Measurements from ENCODE around the gene WDR45B. TPM values are rescaled to one million over a fixed set of nuclear protein-coding genes. Genes with fewer than 3 reads are reported as not detected.
"Not testable (repeated sequence)": the region's sequence is repeated elsewhere in the genome, so short reads cannot be mapped to it uniquely, and the experiment has no call there.

Gene WDR45B
- total RNA-seq, 1 experiment from 2014 or later = 78.4 TPM

DNA sequence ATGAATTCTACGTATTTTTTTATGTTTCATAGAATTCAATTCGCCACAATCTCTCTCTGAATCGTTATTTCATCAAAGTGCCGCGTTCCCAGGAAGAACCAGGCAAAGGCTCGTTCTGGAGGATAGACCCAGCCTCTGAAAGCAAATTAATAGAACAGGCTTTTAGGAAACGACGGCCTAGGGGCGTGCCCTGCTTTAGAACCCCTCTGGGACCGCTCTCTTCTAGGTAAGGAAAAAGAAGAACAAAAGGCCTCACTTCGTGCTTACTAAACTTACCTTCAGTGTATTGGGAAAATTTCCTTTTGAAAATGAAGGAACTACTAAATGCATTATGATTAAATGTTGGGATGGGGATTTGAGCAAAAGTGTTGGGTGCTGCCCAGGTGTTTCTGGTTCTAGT, 65.5 kb downstream of the WDR45B start:
- in situ Hi-C loops (cut with HindIII; ENCODE audit: low pct_unique_long_range_greater_than_20kb, low sequenced_read_pairs) = no loop called here
- DNase-seq (ENCODE audit: low read depth, low spot score) = no peak

DNA sequence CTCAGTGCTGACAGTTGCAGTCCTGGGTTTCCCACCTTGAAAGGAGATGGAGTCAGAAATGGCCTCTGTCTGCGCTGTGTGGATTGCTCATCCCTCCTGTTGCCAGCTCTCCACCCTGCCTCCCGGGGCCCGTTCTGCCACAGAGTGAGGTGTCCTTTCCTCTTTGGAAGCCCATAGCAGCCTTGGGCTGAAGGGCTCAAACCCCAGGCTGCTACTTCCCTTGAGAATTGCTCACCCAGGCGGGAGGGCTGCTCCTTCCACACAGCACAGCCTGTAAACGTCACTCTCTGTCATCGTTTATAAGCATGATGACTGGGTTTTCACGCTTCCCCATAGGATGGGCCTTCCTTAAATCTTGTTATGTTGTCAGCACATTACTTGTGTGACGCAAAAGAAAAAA, 66.0 kb downstream of the WDR45B start:
- DNase-seq (ENCODE audit: low read depth, low spot score) = no peak
- in situ Hi-C loops (cut with HindIII; ENCODE audit: low pct_unique_long_range_greater_than_20kb, low sequenced_read_pairs) = no loop called here

DNA sequence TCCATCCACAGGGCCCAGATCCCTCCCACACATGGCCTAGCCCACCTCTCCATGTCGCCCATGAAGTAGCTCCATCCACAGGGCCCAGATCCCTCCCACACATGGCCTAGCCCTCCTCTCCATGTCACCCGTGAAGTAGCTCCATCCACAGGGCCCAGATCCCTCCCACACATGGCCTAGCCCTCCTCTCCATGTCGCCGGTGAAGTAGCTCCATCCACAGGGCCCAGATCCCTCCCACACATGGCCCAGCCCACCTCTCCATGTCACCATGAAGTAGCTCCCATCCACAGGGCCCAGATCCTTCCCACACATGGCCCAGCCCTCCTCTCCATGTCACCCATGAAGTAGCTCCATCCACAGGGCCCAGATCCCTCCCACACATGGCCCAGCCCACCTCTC, 68.3 kb downstream of the WDR45B start:
- in situ Hi-C loops (cut with HindIII; ENCODE audit: low pct_unique_long_range_greater_than_20kb, low sequenced_read_pairs); DNase-seq (ENCODE audit: low read depth, low spot score): not testable (repeated sequence)

DNA sequence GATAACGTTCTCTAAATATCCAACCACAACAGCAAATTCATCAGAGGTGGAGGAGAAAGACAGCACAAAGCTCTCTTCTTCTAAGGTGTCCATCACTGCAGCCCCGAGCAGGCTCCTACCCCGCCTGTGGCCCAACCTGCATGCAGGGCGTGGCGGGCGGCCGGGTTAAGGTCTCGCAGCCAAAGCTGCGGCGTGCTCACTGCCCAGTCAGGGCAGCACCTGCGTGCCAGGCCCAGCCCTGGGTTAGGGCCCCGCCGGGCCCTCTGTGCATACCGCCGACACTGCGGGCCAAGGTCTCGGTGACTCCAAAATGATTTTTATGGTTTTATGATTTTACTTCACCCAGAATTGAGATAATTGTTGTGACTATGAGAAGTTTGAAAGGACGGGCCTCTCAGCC, 70.9 kb downstream of the WDR45B start:
- DNase-seq (ENCODE audit: low read depth, low spot score) = no peak
- in situ Hi-C loops (cut with HindIII; ENCODE audit: low pct_unique_long_range_greater_than_20kb, low sequenced_read_pairs) = no loop called here

DNA sequence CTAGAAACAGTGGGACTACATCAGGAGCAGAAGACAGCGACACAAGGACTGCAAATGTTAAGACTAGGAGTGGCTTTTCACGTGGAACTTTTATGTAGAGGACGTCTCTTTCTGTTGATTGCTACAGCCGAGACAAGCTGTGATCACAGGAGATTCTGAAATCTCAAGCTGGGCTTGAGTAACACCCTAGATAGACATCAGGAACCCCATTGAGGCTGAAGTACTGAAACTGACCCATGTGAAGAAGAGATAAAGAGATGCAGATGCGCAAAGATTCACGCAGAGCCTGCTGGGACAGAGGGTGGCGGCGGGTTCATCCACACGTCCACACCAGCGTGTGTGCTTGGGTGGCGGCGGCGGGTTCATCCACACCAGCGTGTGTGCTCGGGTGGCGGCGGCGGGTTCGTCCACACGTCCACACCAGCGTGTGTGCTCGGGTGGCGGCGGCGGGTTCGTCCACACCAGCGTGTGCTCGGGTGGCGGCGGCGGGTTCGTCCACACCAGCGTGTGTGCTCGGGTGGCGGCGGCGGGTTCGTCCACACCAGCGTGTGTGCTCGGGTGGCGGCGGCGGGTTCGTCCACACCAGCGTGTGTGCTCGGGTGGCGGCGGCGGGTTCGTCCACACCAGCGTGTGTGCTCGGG, 72.5 kb downstream of the WDR45B start:
- in situ Hi-C loops (cut with HindIII; ENCODE audit: low pct_unique_long_range_greater_than_20kb, low sequenced_read_pairs); DNase-seq (ENCODE audit: low read depth, low spot score): not testable (repeated sequence)

DNA sequence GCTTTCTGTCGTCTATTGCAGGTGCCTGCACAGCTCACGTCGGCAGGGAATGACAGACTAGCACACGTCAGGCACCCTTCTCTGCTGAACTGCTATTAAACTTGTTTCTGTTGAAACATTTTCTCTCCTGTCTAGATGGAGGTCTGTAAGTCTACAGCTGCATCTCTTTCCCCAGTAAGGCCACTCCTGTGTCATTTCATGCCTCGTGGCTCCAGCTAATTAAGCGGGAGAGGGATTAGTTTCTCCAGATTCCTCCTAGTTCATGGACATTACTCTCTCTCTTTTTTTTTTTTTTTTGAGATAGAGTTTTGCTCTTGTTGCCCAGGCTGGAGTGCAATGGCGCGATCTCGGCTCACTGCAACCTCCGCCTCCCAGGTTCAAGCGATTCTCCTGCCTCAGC, 74.2 kb downstream of the WDR45B start:
- in situ Hi-C loops (cut with HindIII; ENCODE audit: low pct_unique_long_range_greater_than_20kb, low sequenced_read_pairs) = no loop called here

DNA sequence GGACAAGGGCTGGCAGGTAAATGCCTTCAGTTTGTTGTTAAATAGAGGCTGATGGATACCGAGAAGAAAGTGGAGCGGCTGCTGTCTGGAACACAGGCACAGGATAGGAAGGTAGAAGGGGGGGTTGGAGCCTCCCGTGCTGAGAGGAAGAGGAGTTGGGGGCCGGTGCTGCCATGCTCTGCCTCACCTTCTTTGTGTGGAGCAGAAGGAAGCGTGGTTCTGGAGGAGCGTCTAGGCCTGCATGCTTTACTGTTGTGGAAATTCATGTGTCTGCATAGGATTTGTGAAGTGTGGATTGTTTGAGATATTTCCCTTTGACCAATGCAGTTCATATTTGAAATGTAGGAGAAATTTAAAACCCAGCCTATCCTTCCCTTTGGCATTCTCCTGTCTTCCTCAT, 76.4 kb downstream of the WDR45B start:
- in situ Hi-C loops (cut with HindIII; ENCODE audit: low pct_unique_long_range_greater_than_20kb, low sequenced_read_pairs) = no loop called here
- DNase-seq (ENCODE audit: low read depth, low spot score) = no peak

More for the DNA sequence above, 74.2 kb downstream of the WDR45B start:
- DNase-seq (ENCODE audit: low read depth, low spot score) = no peak

DNA sequence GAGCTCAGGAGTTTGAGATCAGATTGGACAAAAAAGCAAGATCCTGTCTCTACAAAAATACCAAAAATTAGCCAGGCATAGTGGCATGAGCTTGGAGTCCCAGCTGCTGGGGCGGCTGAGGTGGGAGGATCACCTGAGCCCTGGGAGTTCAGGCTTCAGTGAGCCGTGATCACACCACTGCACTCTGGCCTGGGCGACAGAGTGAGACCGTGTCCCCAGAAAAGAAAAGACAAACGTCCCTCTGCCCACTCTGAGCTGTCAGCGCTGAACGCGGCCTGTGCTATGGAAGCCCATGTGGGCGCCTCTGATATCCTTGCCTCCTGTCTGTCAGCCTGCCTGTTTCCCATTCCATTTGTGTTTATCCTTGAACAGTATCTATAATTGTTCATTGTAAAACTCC, 78.0 kb downstream of the WDR45B start:
- in situ Hi-C loops (cut with HindIII; ENCODE audit: low pct_unique_long_range_greater_than_20kb, low sequenced_read_pairs) = no loop called here
- no peak for DNase-seq (ENCODE audit: low read depth, low spot score)

DNA sequence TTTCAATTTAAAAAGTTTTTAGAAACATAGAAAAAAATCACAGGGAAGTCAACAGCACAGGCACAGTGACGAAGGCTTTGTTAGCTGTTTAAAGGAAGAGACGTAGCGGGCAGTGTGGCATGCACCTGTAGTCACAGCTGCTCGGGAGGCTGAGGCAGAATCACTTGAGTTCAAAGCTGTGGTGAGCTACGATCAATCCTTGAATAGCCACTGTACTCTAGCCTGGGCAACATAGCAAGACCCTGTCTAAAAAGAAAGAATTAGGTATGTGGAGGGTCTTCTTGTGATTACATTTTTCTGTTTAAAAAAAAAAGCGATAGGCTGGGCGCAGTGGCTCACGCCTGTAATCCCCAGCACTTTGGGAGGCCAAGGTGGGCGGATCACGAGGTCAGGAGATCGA, 78.6 kb downstream of the WDR45B start:
- no peak for DNase-seq (ENCODE audit: low read depth, low spot score)
- in situ Hi-C loops (cut with HindIII; ENCODE audit: low pct_unique_long_range_greater_than_20kb, low sequenced_read_pairs) = no loop called here

DNA sequence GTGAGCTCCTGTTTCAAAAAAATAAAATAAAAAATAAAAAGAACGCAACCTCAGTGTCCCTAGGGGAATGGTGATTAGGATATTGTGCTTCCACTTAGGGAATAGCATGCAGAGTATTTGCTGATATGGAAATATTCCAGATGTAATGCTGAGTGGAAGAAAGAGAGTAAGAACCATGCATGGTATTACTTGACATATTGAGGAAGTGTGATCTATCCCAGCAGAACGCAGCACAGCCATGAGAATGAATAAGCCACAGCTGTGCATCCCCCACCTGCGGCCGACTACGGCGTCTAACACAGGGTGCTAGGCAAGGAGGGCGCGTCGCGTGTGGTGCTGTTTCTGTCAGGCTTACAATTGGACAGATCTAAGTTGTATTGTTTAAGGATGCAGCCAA, 79.2 kb downstream of the WDR45B start:
- no peak for DNase-seq (ENCODE audit: low read depth, low spot score)
- in situ Hi-C loops (cut with HindIII; ENCODE audit: low pct_unique_long_range_greater_than_20kb, low sequenced_read_pairs) = no loop called here

DNA sequence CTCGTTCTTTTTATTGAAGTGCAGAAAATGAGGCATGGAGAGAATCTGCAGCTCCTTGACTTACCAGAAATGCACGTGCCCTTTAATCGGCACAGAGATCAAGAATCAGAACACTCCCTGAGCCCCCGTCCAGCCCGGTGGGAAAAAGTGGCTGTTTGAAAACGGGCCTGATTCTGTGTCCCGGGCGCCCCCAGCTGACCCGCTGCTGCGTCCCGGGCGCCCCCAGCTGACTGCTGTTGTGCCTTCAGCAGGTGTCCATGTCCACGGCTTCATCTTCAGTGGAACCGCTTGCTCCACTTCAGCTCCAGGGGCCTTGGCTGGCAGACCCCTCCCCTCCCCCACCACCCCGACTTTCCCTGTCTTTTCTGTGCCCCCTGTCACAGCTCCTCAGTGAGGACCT, 81.0 kb downstream of the WDR45B start:
- no peak for DNase-seq (ENCODE audit: low read depth, low spot score)
- in situ Hi-C loops (cut with HindIII; ENCODE audit: low pct_unique_long_range_greater_than_20kb, low sequenced_read_pairs) = no loop called here

DNA sequence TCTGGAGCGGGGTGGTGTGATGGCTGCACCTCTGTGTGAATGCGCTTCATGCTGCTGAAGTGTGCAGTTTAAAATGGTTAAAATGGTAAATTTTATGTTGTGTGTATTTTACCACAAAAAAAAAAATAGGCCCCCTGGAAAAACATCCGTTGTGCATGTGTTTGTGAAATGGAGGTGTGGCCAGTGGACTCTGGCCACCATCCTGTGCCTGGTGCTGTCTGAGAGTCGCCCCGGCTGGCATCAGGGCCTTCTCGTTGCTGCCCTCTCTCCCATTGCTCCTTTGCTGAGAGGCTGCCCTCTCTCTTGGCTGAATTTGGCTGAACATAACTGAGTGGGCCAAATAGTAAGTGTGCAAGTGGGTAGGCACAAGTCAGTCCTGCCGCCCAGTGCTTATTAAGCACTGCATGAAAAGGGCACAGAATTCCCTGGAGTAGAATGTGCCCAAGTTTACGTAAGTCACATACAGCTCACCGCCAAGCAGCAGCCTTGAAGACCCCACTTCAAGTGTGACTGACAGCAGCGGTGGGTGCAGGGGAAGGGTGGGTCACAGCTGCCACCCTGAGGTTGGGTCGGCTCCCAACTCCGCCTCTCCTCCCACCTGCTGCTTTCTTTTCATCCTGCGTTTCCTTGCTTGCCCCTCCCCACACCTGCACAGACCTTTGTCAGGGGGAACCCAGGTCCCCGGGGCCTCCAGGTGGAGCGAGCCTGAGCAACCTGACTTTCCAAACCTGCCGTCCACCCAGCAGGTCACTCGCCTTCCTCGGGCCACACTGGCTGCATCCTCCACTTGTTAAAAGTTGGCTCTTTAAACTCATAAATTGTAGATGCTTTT, 81.9 kb downstream of the WDR45B start:
- in situ Hi-C loops (cut with HindIII; ENCODE audit: low pct_unique_long_range_greater_than_20kb, low sequenced_read_pairs) = no loop called here
- no peak for DNase-seq (ENCODE audit: low read depth, low spot score)

DNA sequence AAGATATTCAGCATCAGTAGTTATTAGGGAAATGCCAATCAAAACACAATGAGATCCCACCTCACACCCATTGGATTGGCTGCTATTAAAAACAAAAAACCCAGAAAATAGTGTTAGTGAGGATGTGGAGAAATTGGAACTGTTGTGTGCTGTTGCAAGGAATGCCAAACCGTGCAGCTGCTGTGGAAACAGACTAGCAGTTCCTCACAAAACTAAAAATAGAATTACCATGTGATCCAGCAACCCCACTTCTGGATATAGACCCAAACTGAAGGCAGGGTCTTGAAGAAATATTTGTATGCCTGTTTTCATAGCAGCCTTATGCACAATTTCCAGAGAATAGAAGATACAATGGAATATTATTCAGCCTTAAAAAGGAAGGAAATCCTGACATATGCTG, 82.7 kb downstream of the WDR45B start:
- in situ Hi-C loops (cut with HindIII; ENCODE audit: low pct_unique_long_range_greater_than_20kb, low sequenced_read_pairs) = no loop called here
- no peak for DNase-seq (ENCODE audit: low read depth, low spot score)

Small RNA genes within 50 kb of the gene (small RNA-seq; reads per million reads assigned to genes)
- 0 reads per million in 2 experiments for gene MIR4525

Other genes starting within 250 kb of the WDR45B start
- gene HEXD, start 230.1 kb downstream of the WDR45B start, total RNA-seq (2014; rRNA removed; shearing (Covaris generic)) = 4.4 and 7.9 TPM in 2 replicates
- 29.3 and 30.0 TPM in 2 replicates for gene OGFOD3, start 229.9 kb downstream of the WDR45B start, total RNA-seq (2014; rRNA removed; shearing (Covaris generic))
- gene CYBC1, start 197.7 kb downstream of the WDR45B start, total RNA-seq (2014; rRNA removed; shearing (Covaris generic)) = 27.3 and 30.3 TPM in 2 replicates
- gene NARF, start 189.7 kb downstream of the WDR45B start, total RNA-seq (2014; rRNA removed; shearing (Covaris generic)) = 49.9 and 55.4 TPM in 2 replicates
- 33.0 and 33.6 TPM in 2 replicates for gene FOXK2, start 128.7 kb downstream of the WDR45B start, total RNA-seq (2014; rRNA removed; shearing (Covaris generic))
- 3.5 and 4.8 TPM in 2 replicates for gene RAB40B, start 50.3 kb upstream of the WDR45B start, total RNA-seq (2014; rRNA removed; shearing (Covaris generic))
- 19.8 and 22.1 TPM in 2 replicates for gene FN3KRP, start 68.3 kb upstream of the WDR45B start, total RNA-seq (2014; rRNA removed; shearing (Covaris generic))
- gene FN3K, start 87.2 kb upstream of the WDR45B start, total RNA-seq (2014; rRNA removed; shearing (Covaris generic)) = 1.1 and 1.7 TPM in 2 replicates
- gene TBCD, start 103.6 kb upstream of the WDR45B start, total RNA-seq (2014; rRNA removed; shearing (Covaris generic)) = 13.6 and 23.5 TPM in 2 replicates
- not detected in 2 replicates for gene ZNF750, start 191.6 kb upstream of the WDR45B start, total RNA-seq (2014; rRNA removed; shearing (Covaris generic))